KOPT-K1 (cell line): ENCODE data around the gene HPSE2.

Source experiments
- H3K27ac ChIP-seq: fragments of 200-600 bp; sonication (generic); 2 replicates; pipeline ENCODE4 v1.5.1; 2016; ENCODE audit warnings: antibody characterized with exemption, mild to moderate bottlenecking, low read depth, low read length; ENCODE audit not compliant: poor library complexity, severe bottlenecking
- H3K36me3 ChIP-seq: fragments of 200-600 bp; sonication (generic); 2 replicates; pipeline ENCODE4 v1.5.1; 2017; ENCODE audit warnings: antibody characterized with exemption, mild to moderate bottlenecking, low read length, moderate library complexity; ENCODE audit not compliant: insufficient read depth
- H3K9me3 ChIP-seq: fragments of 200-600 bp; sonication (generic); 2 replicates; pipeline ENCODE4 v1.5.1; 2017; ENCODE audit warnings: antibody characterized with exemption, low read length, mild to moderate bottlenecking; ENCODE audit not compliant: insufficient read depth, poor library complexity, severe bottlenecking

HPSE2 gene

GRCh38 chr10:98424295-98425254 is 811.1 kb downstream of the HPSE2 start:
- Histone ChIP-seq H3K36me3 (peaks cover 82% of the 10 kb centered on the region), H3K27ac (no peak overlapping the region), H3K9me3 (no peaks in the 10 kb centered on the region)

GRCh38 chr10:98423691-98424120 is 811.9 kb downstream of the HPSE2 start:
- peaks cover 85% of the 10 kb centered on the region for H3K36me3 ChIP-seq
- no peak overlapping the region for H3K27ac ChIP-seq
- no peaks in the 10 kb centered on the region for H3K9me3 ChIP-seq

GRCh38 chr10:98422182-98422581 is 813.5 kb downstream of the HPSE2 start:
- Histone ChIP-seq H3K27ac (no peak overlapping the region), H3K36me3 (peaks cover 85% of the 10 kb centered on the region), H3K9me3 (no peaks in the 10 kb centered on the region)

- Histone ChIP-seq H3K9me3 (no peaks in the 10 kb centered on the region), H3K36me3 (peaks cover 81% of the 10 kb centered on the region), H3K27ac (no peak overlapping the region)
Measured at GRCh38 chr10:98420786-98421185, 814.9 kb downstream of the HPSE2 start.

GRCh38 chr10:98419469-98420261 is 816.0 kb downstream of the HPSE2 start:
- H3K36me3 ChIP-seq: peaks cover 70% of the 10 kb centered on the region
- H3K27ac ChIP-seq: no peak overlapping the region
- H3K9me3 ChIP-seq: no peaks in the 10 kb centered on the region

- no peak overlapping the region for H3K27ac ChIP-seq
- peaks cover 68% of the 10 kb centered on the region for H3K36me3 ChIP-seq
- H3K9me3 ChIP-seq: no peaks in the 10 kb centered on the region
Measured at GRCh38 chr10:98418665-98419468, 816.8 kb downstream of the HPSE2 start.

- H3K27ac ChIP-seq: no peak overlapping the region
- no peaks in the 10 kb centered on the region for H3K9me3 ChIP-seq
- H3K36me3 ChIP-seq: peaks cover 60% of the 10 kb centered on the region
Measured at GRCh38 chr10:98417973-98418664, 817.5 kb downstream of the HPSE2 start.

GRCh38 chr10:98417481-98417959 is 818.1 kb downstream of the HPSE2 start:
- Histone ChIP-seq H3K27ac (no peak overlapping the region), H3K36me3 (peaks cover 54% of the 10 kb centered on the region), H3K9me3 (no peaks in the 10 kb centered on the region)

- H3K36me3 ChIP-seq: peaks cover 49% of the 10 kb centered on the region; the same call in 1 of the 2 replicates
- H3K9me3 ChIP-seq: no peaks in the 10 kb centered on the region
- H3K27ac ChIP-seq: no peak overlapping the region
Measured at GRCh38 chr10:98416606-98417388, 818.9 kb downstream of the HPSE2 start.

GRCh38 chr10:98415731-98416119 is 819.9 kb downstream of the HPSE2 start:
- no peaks in the 10 kb centered on the region for H3K9me3 ChIP-seq
- H3K36me3 ChIP-seq: peaks cover 41% of the 10 kb centered on the region; the same call in 1 of the 2 replicates
- H3K27ac ChIP-seq: peak overlapping the region; percentile 81

GRCh38 chr10:98414932-98415730 is 820.5 kb downstream of the HPSE2 start, which contains the start of gene PYROXD2:
Gene PYROXD2, minus strand, starts transcription at chr10:98415182. Its CDS starts 47 bp downstream, at chr10:98415135.
- Histone ChIP-seq H3K36me3 (peaks cover 37% of the 10 kb centered on the region; the same call in 1 of the 2 replicates), H3K9me3 (no peaks in the 10 kb centered on the region), H3K27ac (peak within 1 kb of the TSS; percentile 81)

GRCh38 chr10:98414578-98414931 is 821.1 kb downstream of the HPSE2 start:
- H3K36me3 ChIP-seq: peaks cover 32% of the 10 kb centered on the region; the same call in 1 of the 2 replicates
- no peaks in the 10 kb centered on the region for H3K9me3 ChIP-seq
- peak overlapping the region; percentile 81 for H3K27ac ChIP-seq

GRCh38 chr10:98411768-98412167 is 823.9 kb downstream of the HPSE2 start:
- no peaks in the 10 kb centered on the region for H3K9me3 ChIP-seq
- H3K36me3 ChIP-seq: peaks cover 4% of the 10 kb centered on the region; the same call in 1 of the 2 replicates
- H3K27ac ChIP-seq: no peak overlapping the region
